B cell (primary cell): ENCODE results near the gene AMMECR1.

Experiments
- CTCF ChIP-seq: fragments of 200-600 bp; IDR thresholded peaks from one replicate; pipeline ENCODE4 v1.8.0; 2022; ENCODE audit warnings: antibody characterized with exemption, mild to moderate bottlenecking
- EZH2 ChIP-seq: IDR thresholded peaks from 2 replicates; pipeline ENCODE4 v1.6.1; 2012; ENCODE audit warnings: borderline replicate concordance, low read depth, mild to moderate bottlenecking, moderate library complexity, low read length; ENCODE audit not compliant: insufficient read depth, poor library complexity, severe bottlenecking

GRCh38 chrX:110228453-110228852, 89.4 kb downstream of the AMMECR1 start:
- no peak for TF ChIP-seq CTCF
- TF ChIP-seq EZH2, result no peak
